ENCODE data around the gene LMNTD2.

The LMNTD2 gene, protein sequence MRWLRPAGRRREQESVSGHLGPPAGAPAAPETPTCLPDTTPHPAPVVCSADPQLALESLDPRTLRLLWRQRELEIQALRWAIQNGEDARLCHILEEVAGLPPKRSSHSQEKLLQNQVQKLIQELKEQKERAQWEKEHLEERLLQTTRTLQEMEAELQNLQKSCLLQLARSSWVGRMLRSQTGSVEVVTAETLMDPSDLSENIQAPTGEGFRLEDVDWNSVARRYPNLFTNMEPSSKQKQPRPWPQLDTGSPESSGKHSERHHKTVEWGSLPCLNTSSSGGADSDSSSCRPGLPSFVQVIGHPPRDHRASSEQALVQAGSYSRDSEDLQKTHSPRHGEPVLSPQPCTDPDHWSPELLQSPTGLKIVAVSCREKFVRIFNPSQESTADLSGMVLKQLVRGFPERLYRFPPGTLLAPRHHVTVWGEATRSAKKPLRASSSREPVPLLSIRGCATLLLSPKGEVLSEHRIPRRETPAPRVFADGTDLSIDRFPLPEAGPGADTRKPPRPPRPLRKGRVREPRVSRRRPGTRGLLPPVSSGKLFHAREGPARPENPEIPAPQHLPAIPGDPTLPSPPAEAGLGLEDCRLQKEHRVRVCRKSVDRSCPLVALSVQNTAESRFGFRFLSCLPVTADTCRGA

GRCh38 chr11:560305-561147 is at the start of gene LMNTD2, which contains the start of gene RASSF7:
TSS of gene LMNTD2 (minus strand) at chr11:560738. CDS start at chr11:560716, 22 bp downstream.
TSS of gene RASSF7 (plus strand) at chr11:560970. CDS start at chr11:561769, 799 bp downstream.
- DNase-seq (ENCODE audit: low spot score) = peak; percentile 98

DNA sequence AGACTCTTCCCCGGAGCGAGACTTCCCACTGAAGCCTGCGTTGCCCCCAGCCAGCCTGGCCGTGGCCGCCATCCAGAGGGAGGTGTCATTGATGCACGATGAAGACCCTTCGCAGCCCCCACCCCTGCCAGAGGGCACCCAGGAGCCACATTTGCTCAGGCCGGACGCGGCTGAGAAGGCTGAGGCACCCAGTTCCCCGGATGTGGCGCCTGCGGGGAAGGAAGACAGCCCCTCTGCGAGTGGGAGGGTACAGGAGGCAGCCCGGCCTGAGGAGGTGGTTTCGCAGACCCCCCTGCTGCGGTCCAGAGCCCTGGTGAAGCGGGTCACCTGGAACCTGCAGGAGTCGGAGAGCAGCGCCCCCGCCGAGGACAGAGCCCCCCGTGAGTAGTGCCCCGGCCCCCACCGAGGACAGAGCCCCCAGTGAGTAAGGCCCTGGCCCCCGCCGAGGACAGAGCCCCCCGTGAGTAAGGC is 48.8 kb upstream of the LMNTD2 start:
- no peak for DNase-seq (ENCODE audit: low spot score)

DNA sequence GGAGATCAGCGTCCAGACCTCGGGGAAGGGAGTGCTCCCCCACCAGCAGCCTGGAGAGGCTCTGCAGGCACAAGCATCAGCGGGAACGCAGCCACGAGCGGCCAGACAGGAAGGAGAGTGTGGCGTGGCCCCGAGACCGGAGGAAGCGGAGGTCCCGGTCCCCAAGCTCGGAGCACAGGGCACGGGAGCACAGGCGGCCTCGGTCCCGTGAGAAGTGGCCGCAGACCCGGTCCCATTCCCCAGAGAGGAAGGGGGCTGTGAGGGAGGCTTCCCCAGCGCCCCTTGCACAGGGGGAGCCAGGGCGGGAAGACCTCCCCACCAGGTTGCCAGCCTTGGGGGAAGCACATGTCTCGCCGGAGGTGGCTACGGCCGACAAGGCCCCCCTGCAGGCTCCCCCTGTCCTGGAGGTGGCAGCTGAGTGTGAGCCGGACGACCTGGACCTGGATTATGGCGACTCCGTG is 48.3 kb upstream of the LMNTD2 start:
- no peak for DNase-seq (ENCODE audit: low spot score)

DNA sequence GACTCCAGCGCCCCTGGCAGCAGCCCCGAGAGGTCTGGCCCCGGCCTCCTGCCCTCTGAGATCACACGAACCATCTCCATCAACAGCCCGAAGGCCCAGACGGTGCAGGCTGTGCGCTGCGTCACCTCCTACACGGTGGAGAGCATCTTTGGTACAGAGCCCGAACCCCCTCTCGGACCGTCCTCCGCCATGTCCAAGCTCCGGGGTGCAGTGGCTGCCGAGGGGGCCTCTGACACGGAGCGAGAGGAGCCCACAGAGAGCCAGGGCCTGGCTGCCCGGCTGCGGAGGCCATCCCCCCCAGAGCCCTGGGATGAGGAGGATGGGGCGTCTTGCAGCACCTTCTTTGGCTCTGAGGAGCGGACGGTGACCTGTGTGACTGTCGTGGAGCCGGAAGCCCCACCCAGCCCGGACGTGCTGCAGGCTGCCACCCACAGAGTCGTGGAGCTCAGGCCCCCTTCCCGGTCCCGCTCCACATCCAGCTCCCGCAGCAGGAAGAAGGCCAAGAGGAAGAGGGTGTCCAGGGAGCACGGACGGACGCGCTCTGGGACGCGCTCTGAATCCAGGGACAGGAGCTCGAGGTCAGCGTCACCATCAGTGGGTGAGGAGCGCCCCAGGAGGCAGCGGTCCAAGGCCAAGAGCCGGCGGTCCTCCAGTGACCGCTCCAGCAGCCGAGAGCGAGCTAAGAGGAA is 47.6 kb upstream of the LMNTD2 start:
- no peak for DNase-seq (ENCODE audit: low spot score)

- no peak for DNase-seq (ENCODE audit: low spot score)
Measured at GRCh38 chr11:607020-607780, 46.7 kb upstream of the LMNTD2 start.

- peak; percentile 79 for DNase-seq (ENCODE audit: low spot score)
Measured at GRCh38 chr11:606245-606644, 45.7 kb upstream of the LMNTD2 start.

GRCh38 chr11:605286-606129 is 45.0 kb upstream of the LMNTD2 start:
- no peak for DNase-seq (ENCODE audit: low spot score)

GRCh38 chr11:603154-603553 is 42.6 kb upstream of the LMNTD2 start:
- DNase-seq (ENCODE audit: low spot score) = no peak

- no peak for DNase-seq (ENCODE audit: low spot score)
Measured at GRCh38 chr11:601573-602245, 41.2 kb upstream of the LMNTD2 start.

DNA sequence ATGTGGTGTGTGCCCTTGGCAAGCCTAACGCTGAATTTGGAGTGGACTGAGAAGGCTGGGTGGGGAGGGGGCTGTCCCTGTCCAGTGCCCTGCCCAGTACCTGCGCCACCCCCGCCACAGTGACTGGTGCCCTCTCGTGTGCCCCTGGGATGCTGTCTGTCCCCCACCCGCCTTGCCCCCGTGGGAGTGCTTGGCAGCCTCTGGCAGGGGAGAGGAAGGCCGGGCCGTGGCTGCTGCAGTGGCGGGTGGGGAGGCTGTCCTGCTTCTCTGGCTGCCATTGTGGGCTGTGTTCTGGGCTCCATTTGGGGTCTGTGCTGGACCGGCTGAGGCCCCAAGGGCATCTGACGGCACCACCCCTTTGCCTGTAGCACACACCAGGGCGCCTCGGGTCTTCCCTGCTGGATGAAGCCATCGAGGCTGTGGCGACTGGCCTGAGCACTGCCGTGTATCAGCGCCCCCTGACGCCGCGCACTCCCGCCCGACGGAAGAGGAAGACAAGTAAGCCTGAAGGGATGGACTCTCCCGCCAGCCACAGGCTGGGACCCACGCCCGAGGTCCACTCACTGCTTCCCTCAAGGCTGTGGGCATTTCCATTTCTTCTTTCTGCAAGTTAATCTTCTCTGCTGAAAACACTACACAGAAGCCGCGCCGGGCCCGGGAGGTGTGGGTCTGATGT is 37.6 kb upstream of the LMNTD2 start:
- DNase-seq (ENCODE audit: low spot score) = no peak

DNA sequence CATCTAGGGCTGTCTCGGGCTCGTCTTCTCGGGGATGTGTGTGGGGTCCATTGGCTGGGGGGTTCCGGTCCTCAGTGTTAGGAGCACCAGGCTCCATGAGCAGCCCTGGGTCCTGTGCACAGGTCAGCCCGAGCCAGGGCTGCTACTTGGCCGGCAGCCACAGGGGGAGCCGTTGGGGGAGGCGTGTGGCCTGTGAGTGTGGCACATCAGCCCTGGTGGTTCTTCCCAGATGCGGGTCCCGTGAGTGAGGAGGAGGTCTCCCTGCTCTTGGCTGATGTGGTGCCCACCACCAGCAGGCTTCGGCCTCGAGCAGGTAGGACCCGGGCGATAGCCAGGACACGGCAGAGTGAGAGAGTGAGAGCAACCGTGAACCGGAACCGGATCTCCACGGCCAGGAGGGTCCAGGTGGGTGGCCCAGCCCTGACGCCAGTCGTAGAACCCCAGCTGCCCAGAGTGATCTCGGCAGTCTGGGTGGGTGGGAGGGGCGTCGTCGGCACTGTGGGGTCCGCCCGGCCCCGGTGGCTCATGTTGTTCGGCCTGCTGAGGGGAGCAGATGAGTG is 36.7 kb upstream of the LMNTD2 start:
- DNase-seq (ENCODE audit: low spot score) = peak; percentile 87

DNA sequence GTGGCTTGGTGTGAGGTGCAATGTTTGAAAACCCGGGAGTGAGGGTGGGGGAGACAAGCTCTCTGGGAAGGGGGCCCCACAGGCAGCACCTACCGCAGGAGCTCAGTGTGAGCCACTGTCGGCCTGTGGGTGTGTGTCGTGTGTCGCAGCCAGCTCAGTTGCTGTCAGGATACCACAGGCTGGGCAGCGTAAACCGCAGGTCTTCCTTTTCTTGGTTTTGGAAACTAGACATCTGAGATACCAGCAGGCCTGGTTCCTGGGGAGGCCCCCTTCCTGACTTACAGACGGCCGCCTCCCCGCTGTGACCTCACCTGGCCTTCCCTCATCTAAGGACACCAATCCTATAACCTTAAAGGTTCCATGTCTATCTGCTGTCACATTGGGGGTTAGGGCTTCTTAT is 35.8 kb upstream of the LMNTD2 start:
- no peak for DNase-seq (ENCODE audit: low spot score)

- DNase-seq (ENCODE audit: low spot score) = no peak
Measured at GRCh38 chr11:595400-595799, 34.9 kb upstream of the LMNTD2 start.

- DNase-seq (ENCODE audit: low spot score) = no peak
Measured at GRCh38 chr11:593347-593746, 32.8 kb upstream of the LMNTD2 start.

GRCh38 chr11:592918-593317 is 32.4 kb upstream of the LMNTD2 start:
- DNase-seq (ENCODE audit: low spot score) = no peak

DNA sequence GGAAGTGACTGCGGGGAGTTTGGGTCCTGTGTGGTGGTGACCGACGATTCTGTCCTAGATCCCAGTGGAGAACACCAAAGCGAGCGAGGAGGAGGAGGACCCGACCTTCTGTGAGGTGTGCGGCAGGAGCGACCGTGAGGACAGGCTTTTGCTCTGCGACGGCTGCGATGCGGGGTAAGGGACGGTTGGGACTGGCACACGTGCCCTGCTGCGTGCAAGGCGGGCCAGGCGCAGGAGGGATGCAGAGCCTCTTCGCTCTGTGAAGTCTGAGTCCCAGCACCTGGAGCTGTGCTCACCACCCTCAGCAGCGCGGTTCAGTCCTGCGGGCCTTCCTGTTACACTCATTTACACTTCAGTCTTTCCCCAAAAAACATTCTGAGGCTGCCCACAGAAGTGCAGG is 32.0 kb upstream of the LMNTD2 start:
- no peak for DNase-seq (ENCODE audit: low spot score)

- no peak for DNase-seq (ENCODE audit: low spot score)
Measured at GRCh38 chr11:590997-591396, 30.5 kb upstream of the LMNTD2 start.

DNA sequence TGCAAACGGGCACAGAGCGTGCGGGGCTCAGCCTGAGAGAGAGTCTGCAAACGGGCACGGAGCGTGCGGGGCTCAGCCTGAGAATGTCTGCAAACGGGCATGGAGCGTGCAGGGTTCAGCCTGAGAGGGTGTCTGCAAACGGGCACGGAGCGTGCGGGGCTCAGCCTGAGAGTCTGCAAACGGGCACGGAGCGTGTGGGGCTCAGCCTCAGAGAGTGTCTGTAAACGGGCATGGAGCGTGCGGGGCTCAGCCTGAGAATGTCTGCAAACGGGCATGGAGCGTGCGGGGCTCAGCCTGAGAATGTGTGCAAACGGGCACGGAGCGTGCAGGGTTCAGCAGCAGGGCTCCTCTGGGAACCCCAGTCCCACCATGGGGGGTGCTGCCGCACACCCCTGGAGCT is 29.3 kb upstream of the LMNTD2 start:
- DNase-seq (ENCODE audit: low spot score) = no peak

- no peak for DNase-seq (ENCODE audit: low spot score)
Measured at GRCh38 chr11:587978-588380, 27.4 kb upstream of the LMNTD2 start.
